ENCODE measurements around the gene CHD9.
"Not testable (repeated sequence)": the region's sequence is repeated elsewhere in the genome, so short reads cannot be mapped to it uniquely, and the experiment has no call there.

Gene CHD9

DNA sequence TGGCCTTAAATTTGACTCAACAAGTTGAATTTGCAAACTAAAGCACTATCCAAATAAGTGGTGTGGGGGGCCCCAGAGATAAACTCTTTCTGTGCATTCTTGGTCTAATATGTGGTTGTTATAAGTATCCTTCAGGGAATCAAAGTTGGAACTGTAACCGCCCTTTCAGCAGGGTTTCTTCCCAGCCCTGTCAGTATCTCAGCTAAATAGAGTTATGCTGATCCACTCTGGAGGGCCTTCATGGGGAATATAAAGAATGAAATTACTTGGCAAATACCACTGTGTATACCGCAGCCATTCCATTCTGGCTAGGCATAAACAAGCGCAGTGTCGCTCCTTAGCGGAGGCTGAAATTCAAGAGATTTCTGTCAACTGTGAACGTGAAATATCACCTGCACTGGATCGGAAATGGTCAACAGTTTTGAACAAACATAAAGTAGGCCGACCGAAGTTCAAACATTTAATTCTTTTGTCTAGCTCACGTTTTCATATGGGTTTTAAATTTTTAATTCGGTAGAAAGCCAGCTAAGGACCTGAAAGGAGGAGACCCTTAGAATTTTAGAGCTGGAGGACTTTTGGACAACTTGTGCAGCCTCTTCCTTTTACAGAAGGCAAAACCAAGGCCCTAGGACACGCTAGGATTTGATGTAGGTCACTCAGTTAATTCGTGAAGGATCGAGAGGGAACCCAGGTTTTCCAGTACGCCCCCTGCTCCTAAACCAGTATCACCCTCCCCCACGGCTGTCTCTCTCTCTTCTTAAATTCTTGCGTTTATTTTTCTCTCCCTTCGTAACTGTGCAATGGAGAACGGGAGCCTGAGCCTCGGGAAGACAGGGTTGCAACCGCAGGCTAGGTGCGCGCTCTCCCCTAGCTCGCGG lies 74.7 kb downstream of the CHD9 start:
- DNase-seq (ENCODE audit: low read depth), result peak; percentile 22

DNA sequence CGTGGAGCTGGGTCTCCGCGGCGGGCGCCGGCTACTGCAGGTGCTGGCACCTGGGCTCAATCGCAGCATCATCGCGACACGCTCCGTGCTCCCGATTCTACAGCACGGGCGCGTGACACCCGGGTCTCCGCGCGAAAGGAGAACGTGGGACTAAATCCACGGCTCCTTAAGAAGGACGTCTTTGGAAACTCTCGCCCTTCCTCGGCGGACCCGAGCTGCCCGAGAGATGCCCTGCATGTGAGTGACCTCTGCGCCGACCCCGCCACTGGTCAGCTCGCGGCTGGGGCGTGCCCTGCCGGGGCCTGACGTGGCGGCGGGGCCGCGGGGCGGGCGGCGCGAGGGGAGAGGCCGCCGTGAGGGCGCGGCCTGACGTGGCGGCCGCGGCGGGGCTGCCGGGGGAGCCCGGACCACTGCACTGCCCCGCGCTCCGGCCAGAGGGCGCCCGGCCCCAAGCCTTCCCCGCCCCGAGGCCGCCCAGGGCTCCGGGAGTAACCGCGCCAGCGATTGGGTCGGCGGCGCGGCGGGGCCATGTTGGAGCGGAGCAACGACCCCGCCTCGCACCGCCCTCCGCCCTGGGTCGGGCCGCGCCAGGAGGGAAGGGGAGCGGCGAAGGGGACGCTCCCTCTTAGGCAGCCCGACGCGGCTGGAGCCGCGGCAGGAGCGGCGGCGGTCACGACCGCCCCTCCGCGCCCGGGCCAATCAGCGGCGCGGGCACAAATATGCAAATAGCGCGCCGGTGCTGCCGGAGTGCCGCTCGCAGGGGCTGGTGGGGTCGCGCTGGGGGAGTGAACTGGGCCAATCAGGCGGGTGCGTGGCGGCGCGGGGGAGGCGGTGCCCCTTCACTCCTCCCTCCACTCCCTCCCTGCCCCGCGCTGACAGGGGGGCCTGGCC lies 75.6 kb downstream of the CHD9 start:
- peak; percentile 98 for DNase-seq (ENCODE audit: low read depth)

DNA sequence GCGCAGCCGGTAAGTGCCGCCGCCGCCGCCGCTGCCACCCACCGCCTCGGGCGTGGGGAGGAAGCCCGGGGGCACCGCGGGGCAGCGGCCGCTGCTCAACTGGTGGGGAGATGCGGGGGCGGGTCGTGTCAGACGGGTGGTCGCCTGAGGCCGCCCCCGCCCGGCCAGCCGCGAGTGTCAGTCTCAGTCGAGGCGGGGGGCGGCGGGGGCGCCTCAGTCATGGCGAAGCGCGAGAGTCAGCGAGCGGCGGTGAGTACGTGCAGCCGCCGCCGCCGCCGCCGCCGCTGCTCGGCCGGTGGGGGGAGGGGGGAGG lies 76.2 kb downstream of the CHD9 start:
- no peak for DNase-seq (ENCODE audit: low read depth)

DNA sequence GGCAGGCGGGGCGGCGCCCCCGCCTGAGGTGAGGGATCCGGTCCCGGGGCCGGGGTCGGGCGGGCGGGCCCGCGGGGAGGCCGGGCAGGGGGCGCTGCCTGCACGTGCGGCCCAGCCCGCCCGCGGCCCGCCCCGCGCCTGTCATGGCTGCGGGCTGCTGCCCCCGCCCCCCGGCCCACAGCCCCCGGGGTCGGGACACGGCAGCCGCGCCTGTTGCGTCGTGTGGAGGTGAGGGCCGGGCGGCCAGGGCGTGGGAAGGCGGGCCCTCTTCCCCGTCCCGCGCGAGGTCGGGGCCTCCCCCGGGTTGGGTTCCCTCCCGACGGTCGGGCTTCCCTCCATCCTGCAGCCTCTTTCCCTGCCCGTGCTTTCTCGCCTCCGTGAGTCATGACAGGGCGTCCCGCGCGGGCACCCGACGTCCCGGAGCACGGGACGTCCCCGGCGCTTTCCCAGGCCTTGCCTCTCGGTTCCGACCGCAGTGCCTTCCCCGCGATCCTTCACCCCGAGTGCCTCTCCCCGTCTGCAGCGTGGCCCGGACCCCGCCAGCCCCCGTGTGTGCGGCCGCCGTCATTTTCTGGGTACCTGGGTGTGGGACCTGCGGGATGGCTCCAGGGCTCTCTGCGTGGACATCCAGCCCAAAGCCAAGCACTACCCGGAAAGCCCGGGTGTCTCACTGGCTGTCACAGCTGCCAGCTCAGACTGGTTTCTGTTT lies 76.7 kb downstream of the CHD9 start:
- peak; percentile 25 for DNase-seq (ENCODE audit: low read depth)

DNA sequence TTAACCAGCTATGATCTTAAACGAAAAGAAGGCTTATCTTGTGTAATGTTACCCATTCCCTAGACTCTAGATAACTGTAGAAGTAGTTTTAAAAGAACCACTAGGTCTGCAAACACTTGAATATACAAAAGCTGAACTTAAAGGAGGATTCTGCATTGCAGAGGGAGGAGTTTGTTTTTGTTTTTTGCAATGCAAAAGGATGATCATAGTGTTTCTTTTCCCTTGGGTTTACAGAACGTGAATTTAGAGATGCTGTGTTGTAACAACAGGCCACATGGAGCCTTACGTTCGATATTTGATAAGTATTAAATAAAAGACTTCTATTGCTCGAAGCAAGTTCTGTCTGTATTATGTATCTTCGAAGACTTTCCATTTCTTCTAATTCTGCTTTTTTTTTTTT lies 77.6 kb downstream of the CHD9 start:
- DNase-seq (ENCODE audit: low read depth), result peak; percentile 66

DNA sequence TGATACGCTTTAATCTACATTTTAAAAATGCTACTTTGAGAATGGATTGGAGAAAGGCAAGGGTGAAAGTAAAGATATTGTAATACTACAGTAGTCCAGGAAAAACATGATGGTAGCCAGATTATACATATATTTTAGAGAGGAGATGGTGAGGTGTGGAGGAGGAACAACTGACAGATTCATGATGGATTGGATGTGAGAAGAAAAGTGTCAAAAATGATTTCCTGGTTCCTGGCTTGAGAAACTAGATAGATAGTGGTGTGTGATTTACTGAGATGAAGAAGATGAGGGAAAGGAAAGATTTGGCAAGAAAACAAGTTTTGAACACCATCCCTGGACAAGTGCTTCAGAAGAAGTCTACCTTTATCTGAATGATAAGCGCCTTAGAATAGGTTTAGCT lies 80.5 kb downstream of the CHD9 start:
- no peak for DNase-seq (ENCODE audit: low read depth)

DNA sequence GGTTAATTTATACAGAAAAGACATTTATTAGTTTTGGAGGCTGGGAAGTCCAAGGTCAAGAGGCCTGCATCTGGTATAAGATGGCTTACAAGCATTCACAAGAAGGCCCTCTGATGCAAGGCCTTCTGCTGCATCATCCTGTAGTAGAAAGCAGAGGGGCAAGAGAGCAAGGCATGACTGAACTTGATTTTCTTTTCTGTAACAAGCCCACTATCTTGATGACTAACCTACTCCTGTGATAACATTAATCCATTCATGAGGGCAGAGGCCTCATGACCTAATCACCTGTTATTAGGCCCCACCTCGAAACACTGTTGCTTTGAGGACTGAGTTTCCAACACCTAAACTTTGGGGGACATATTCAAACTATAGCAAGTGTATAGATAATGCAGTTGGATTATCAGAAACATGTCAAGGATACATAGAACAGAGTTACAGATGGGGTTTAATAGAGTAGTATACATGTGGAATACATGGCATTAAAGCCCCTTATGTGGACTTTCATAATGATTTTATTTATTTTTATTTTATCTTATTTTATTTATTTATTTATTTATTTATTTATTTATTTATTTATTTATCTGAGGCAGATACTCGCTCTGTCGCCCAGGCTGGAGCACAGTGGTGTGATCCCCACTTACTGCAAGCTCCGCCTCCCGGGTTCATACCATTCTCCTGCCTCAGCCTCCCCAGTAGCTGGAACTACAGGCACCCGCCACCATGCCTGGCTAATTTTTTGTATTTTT lies 88.2 kb downstream of the CHD9 start:
- no peak for DNase-seq (ENCODE audit: low read depth)

DNA sequence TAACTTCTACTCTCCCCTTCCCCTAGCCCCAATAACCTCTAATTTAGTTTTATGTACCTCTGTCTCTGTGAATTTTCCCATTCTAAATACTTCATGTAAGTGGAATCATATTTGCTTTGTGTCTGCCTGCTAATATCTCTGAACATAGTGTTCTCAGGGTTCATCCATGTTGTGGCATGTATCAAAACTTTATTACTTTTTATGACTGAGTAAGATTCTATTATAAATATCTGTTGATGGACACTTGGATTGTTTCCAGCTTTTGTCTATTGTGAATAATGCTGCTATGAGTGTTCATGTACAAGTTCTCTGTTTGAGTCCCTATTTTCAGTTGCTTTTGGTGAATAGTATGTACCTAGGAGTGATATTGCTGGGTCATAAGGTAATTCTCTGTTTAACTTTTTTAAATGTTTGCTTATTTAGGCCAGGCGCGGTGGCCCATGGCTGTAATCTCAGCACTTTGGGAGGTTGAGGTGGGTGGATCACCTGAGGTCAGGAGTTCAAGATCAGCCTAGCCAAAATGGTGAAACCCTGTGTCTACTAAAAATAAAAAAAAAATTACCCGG lies 92.8 kb downstream of the CHD9 start:
- DNase-seq (ENCODE audit: low read depth), result no peak

DNA sequence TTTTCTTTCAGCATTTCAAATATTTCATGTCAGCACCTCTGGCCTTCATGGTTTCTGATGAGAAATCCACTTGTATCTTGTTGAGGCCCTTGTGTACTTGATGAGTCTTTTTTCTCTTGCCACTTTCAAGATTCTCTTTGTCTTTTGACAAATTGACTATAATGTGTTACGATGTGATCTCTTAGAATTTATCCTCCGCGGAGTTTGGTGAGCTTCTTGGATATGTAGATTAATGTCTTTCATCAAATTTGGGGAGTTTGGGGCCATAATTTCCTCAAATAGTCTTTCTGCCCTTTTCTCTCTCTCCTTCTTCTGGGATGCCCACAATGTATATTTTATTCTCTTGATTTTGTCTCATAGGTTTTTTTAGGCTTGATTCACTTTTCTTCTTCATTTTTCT lies 96.0 kb downstream of the CHD9 start:
- no peak for DNase-seq (ENCODE audit: low read depth)

DNA sequence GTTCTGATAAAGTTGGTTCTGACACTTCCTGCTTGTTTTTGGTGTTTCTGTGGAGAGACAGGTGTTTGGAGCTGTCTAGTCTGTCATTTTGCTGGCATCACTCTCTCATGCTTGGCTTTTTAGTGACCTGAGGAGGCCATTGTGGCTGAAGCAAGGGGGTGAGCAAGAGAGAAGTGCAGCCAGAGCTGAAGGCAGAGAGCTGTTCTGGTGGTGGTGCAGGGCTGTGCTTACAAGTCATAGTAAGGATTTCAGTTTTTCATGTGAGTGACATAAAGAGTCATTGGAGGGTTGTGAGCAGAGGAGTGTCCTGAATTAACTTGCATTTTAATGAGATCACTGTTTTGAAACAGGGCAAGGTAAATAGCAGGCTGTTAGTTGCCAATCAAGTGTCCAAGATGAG lies 97.5 kb downstream of the CHD9 start:
- no peak for DNase-seq (ENCODE audit: low read depth)

DNA sequence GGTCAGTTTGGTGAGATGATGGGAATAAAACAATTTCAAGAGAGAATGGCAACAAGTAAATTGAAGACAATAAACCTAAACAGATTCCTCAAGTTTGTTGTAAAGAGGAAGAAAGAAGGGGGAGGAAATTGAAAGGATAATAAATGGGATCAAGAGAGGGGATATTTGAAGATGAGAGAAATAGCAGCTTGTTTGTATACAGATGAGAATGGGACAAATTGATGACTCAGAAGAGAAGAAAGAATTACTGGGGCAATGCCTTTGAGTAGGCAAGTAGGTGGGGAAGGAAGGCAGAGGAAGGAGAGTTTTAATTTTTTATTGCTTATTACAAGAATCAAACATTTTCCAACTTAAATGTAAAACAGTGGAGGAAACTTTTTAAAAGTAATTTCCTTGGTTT lies 98.3 kb downstream of the CHD9 start:
- no peak for DNase-seq (ENCODE audit: low read depth)

DNA sequence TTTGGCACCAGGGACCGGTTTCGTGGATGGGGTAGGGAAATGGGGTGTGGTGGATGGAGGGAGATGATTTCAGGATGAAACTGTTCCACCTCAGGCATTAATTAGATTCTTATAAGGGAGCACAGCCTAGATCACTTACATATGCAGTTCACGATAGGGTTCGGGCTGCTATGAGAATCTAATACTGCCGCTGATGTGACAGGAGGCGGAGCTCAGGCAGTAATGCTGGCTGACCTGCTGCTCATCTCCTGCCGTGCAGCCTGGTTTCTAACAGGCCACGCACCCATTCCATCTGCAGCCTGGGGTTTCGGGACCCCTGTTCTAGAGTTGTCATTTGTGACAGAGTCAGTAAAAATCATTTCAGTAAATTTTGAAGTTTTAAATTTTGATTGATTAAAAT lies 99.7 kb downstream of the CHD9 start:
- no peak for DNase-seq (ENCODE audit: low read depth)

DNA sequence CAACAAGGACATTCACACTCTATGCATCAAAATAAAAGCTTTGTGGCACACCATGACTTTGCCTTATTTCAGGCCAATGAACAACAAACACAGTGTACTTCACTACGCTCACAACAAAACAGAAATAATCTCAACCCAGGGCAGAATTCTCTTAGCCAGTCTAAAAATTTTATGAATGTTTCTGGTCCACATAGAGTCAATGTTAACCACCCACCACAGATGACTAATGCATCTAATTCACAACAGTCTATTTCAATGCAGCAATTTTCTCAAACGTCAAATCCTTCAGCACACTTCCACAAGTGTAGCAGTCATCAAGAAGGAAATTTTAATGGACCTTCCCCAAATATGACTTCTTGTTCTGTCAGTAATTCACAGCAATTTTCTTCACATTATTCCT lies 101.7 kb downstream of the CHD9 start:
- no peak for DNase-seq (ENCODE audit: low read depth)

DNA sequence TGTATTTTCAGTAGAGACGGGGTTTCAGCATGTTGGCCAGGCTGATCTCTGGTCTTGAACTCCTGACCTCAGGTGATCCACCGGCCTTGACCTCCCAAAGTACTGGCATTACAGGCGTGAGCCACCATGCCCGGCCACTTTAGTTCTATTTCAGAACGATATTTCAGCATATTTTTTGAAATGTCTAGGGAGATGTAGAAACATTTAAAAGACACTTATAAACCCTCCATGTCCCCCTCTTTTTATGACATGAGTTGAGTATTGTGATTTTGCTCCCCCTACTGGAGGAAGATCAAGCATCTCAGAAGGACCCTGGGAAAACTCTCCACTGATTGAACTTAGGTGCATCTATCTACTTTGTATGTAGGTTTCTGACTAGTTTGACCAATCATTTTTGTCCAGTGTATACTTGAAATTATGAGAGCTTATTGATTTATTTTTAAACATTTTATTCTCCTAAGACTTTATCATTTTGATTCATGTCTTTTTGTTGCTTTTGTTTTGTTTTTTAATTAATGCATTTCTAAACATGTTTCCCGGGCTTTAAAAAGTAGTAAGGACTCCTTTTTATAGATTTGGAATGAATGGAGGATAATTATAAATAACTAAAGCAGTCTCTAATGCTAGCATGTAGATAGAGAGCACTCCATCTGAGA lies 105.1 kb downstream of the CHD9 start:
- DNase-seq (ENCODE audit: low read depth), result peak; percentile 37

DNA sequence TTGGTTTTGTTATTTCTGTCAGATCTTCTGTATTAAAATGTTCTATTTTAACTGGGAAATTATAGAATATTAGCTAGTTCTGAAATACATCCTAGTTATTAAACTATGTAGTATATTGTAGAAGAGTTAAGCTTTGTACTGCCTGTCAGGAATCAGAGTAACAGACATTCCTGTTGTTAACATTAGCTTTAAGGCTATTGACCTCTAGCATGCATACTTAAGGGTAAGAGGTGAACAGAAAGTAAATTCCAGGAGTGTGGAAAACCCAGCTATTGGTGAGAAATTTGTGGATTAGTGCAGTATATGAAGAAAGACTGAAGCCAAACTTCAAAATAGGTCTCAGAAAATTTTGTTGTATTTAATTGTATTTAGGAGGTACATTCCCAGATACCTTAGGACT lies 111.3 kb downstream of the CHD9 start:
- no peak for DNase-seq (ENCODE audit: low read depth)

DNA sequence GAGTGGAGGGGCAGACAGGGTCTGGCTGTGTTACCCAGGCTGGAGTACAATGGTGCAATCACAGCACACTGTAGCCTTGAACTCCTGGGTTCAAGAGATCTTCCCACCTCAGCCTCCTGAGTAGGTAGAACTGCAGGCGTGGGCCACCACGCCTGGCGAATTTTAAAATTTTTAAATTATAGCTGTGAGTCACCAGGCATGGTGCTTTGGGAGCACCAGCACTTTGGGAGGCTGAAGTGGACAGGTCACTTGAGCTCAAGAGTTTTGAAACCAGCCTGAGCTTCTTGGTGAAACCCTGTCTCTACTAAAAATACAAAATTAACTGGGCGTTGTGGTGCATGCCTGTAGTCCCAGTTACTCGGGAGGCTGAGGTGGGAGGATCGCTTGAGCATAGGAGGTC lies 114.0 kb downstream of the CHD9 start:
- no peak for DNase-seq (ENCODE audit: low read depth)

DNA sequence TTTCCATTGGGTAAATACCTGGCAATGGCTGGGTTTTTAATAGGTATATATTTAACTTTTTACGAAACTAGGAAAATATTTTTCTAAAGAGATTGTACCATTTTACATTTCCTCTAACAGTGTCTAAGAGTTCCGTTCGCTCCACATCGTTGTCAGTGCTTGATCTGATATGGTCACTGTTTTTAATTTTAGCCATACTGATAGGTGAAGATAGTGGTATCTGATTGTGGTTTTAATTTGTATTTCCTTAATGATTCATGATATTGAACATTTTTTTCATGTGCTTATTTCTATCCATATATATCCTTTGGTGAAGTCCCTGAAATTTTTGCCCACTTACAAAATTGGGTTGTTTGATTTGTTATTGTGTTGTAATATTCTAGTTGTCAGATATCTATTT lies 117.7 kb downstream of the CHD9 start:
- DNase-seq (ENCODE audit: low read depth), result no peak

DNA sequence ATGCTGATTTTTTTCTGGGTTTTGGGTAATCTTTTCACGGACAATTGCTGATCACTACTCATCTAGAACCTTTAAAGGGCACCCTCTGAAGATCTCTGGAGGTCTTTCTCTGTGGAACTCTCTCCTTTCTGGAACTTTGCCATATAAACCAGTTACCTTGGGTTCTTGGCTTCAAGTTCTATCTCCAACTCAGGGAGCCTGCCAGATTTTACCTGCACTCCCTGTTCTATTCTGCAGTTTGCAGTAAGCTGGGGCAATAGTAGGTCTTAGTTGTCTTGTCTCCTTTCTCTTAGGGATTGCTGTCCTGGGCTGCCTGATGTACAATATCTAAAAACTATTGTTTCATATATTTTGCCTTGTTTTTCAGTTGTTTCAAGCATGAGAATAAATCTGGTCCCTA lies 120.3 kb downstream of the CHD9 start:
- DNase-seq (ENCODE audit: low read depth), result no peak

DNA sequence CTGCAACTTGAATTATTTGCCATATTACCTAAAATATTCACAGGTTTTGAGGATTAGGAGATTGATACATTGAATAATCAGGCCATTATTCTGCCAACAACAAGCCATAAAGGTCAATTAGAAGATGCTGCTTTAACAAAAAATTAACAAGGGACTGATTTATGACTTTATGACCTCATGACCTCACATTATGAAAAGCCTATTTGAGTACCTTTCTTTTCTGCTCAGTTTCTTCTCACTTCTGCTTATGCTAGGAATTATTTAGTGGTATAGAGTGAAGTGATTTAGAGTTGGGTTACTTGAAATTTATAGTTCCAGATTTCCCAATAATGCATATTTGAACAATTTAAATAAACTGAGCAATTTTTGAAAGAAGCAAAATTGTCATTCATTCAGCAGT lies 121.6 kb downstream of the CHD9 start:
- DNase-seq (ENCODE audit: low read depth), result no peak

DNA sequence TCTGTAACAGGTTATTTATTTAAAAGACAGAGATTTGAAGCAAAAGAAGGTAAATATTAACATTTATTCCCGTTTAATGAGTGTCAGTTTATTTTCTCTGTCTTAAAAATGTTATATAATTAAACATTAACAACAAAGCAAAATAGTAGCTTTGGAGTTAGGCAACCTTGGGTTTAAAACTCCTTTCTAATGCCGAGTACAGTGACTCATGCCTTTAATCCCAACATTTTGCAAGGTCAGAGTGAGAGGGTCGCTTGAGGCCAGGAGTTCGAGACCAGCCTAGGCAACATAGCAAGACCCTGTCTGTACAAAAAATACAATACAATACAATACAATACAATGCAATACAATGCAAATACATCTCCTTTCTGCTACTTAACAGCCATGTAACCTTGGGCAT lies 128.7 kb downstream of the CHD9 start:
- DNase-seq (ENCODE audit: low read depth), result peak; percentile 5

DNA sequence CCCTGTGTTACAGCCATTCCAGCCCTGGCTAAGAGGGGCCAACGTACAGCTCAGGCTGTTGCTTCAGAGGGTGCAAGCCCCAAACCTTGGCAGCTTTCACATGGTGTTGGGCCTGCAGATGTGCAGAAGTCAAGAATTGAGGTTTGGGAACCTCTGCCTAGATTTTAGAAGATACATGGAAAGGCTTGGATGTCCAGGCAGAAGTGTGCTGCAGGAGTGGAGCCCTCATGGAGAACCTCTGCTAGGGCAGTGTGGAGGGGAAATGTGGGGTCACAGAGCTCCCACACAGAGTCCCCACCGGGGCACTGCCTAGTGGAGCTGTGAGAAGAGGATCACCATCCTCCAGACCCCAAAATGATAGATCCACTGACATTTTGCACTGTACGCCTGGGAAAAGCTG lies 130.9 kb downstream of the CHD9 start:
- not testable (repeated sequence) for DNase-seq (ENCODE audit: low read depth)

Data from fibroblast of gingiva (primary cell).